ENCODE data around the gene RAPGEF3. TPM values are rescaled to one million over a fixed set of nuclear protein-coding genes. Genes with fewer than 3 reads are reported as not detected.
A peak's percentile ranks its signal among the peaks of the same experiment; 100 is the strongest.

RAPGEF3 gene, protein sequence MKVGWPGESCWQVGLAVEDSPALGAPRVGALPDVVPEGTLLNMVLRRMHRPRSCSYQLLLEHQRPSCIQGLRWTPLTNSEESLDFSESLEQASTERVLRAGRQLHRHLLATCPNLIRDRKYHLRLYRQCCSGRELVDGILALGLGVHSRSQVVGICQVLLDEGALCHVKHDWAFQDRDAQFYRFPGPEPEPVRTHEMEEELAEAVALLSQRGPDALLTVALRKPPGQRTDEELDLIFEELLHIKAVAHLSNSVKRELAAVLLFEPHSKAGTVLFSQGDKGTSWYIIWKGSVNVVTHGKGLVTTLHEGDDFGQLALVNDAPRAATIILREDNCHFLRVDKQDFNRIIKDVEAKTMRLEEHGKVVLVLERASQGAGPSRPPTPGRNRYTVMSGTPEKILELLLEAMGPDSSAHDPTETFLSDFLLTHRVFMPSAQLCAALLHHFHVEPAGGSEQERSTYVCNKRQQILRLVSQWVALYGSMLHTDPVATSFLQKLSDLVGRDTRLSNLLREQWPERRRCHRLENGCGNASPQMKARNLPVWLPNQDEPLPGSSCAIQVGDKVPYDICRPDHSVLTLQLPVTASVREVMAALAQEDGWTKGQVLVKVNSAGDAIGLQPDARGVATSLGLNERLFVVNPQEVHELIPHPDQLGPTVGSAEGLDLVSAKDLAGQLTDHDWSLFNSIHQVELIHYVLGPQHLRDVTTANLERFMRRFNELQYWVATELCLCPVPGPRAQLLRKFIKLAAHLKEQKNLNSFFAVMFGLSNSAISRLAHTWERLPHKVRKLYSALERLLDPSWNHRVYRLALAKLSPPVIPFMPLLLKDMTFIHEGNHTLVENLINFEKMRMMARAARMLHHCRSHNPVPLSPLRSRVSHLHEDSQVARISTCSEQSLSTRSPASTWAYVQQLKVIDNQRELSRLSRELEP
- total RNA-seq, result 34.4 and 125 TPM in 2 replicates

GRCh38 chr12:47758834-47759690, at the start of gene RAPGEF3:
Gene RAPGEF3 (minus strand): TSS chr12:47758880. CDS start chr12:47758556, 324 bp downstream.
- peak; percentile 74 for DNase-seq (ENCODE audit: low read depth)

DNA sequence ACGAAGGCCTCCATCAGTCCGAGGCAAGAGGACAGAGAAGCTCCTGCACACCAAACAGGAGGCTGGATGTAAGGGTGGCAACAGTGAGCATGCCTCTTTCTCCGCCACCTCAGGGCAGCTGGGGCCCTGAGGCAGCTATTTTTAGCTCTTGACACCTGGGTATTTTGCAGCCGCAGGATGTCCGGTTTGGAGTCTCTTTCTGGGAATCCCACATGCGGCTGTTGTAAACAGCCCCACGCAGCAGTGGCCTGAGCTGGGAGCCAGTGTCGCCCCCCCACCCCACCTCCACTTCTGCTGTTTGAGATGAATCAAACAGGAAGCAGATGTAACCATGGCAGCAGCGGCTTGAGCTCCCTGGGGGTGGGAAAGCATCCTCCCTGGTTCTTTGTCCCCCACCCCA, 49.4 kb upstream of the RAPGEF3 start:
- DNase-seq (ENCODE audit: low read depth), result no peak

- no peak for DNase-seq (ENCODE audit: low read depth)
These were observed 48.7 kb upstream of the RAPGEF3 start for GRCh38 chr12:47807338-47807737.

DNA sequence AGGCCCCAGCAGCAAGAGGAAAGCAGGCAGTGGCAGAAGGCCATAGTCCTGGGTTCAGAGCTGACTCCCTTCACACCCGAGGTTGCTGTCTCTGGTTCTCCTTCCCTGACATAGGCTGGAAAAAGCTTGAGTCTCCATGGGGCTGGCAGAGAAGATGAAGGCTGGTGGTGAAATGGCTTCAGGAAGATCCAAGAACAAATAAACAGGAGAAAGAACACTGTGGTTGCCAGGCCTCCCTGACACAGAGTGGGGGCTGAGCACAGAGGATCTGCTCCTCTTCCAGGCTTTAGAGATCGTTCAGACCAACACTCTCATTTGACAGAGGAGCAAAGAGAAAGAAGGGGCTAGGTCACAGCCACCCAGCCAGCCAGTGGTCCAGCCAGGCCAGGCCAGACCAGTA, 46.7 kb upstream of the RAPGEF3 start:
- no peak for DNase-seq (ENCODE audit: low read depth)

DNA sequence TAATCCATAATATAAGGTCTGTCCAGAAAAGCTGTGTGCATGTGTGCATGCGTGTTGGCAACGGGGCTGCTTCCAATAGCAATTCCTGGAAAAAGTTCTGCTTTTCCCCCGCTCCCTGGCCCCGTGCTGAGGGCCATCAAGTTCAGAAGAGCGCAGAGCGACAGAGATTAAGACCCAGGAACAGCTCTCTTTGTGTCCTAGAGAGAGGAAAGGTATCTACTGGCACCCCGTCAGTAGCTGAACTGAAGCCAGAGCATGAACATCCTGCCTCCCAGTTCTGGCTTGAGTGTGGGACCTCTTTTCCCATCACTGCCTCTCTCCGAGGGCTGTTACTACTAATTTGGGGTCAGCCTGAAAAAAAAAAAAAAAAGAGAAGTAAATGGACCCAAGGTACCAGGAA, 45.5 kb upstream of the RAPGEF3 start:
- no peak for DNase-seq (ENCODE audit: low read depth)

- DNase-seq (ENCODE audit: low read depth), result no peak
These were observed 44.7 kb upstream of the RAPGEF3 start for GRCh38 chr12:47803191-47803875.

GRCh38 chr12:47802312-47802711, 43.6 kb upstream of the RAPGEF3 start:
- no peak for DNase-seq (ENCODE audit: low read depth)

DNA sequence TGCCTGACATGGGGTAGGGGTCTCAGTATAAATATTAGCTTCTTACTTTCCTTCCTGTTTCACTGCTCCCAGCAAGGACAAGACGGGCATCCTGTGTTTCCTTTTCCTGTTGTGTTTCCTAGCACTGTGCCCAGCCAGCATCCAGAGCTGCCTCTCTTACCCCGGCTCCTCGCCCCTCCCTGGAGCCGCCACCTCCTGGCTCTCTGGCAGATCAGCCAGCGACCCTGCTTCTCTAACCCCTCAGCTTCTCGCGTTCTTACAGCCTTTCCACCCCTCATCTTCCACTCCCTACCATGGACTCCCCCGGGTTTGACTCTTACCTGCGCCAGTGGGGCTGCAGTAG, 43.2 kb upstream of the RAPGEF3 start:
- no peak for DNase-seq (ENCODE audit: low read depth)

GRCh38 chr12:47801170-47801903, 42.7 kb upstream of the RAPGEF3 start:
- peak; percentile 95 for DNase-seq (ENCODE audit: low read depth)

DNA sequence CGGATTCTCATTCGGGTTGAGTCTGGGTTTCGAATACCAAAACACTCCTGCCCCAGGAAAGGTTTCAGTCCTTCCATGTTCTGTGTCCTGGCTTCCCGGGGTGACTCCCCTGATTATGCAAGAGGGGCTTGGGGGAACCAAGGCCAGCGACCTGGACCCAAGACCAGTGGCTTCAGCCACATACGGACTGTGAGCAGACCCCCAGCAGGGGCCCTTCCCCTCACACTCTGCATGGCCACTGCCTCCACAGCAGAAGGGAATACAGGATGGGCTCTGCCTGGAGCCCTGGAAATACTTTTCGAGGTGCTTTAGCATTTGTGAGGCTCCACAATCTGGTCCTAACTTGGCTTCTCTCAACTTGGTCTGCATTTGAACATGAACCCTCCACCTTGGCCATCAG, 41.9 kb upstream of the RAPGEF3 start:
- no peak for DNase-seq (ENCODE audit: low read depth)

GRCh38 chr12:47799357-47799955, 40.8 kb upstream of the RAPGEF3 start:
- DNase-seq (ENCODE audit: low read depth), result no peak

GRCh38 chr12:47798382-47798948, 39.8 kb upstream of the RAPGEF3 start:
- no peak for DNase-seq (ENCODE audit: low read depth)

DNA sequence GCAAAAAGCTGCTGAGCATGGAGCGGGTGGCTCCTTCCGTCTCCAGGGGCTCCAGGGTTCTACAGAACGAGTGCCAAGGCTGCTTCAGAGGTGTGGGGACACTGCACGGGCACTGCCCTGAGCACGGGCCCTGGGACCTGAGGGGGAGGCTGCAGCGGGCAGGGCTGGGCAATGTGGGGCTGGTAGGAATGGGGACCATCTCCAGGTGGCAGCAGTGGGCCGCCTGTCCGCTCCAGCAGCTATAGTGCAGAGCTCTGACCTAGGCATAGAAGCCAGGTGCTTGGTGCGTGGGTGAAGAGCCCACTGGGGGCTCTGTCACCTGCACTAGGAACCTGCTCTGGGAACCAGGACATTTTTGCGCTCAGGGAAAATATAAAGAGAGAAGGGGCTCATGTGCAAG, 38.8 kb upstream of the RAPGEF3 start:
- DNase-seq (ENCODE audit: low read depth), result no peak

DNA sequence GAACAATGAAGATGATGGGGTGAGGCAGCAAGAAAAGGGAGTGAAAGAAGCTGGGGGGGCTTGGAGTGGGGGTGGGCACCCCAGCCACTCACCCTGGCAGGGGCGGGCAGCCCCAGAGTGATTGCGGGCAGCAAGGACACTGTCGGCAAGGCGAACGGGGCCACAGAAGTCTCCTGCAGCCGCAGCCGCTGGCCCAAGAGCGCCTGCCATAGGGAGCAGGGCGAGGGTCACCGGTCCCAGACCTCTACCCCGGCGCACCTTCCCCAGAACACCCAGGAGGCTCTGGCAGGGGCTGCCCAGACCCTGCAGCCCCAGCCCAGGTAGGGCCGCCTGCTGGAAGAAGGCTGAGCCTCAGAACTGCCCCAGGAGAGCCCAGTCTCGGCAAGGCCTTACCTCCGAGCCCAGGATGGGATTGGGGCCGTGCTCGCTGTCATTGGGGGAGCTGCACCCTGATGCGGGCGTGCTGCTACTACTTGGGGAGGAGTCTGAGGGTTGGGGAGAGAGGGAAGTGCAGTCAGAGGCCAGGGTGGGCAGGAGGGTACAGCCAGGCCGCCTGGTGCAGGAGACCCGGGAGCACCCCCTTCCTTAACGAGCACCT, 37.2 kb upstream of the RAPGEF3 start:
- no peak for DNase-seq (ENCODE audit: low read depth)

- DNase-seq (ENCODE audit: low read depth), result no peak
These were observed 36.6 kb upstream of the RAPGEF3 start for GRCh38 chr12:47795121-47795813.

GRCh38 chr12:47794679-47795078, 36.0 kb upstream of the RAPGEF3 start:
- no peak for DNase-seq (ENCODE audit: low read depth)

DNA sequence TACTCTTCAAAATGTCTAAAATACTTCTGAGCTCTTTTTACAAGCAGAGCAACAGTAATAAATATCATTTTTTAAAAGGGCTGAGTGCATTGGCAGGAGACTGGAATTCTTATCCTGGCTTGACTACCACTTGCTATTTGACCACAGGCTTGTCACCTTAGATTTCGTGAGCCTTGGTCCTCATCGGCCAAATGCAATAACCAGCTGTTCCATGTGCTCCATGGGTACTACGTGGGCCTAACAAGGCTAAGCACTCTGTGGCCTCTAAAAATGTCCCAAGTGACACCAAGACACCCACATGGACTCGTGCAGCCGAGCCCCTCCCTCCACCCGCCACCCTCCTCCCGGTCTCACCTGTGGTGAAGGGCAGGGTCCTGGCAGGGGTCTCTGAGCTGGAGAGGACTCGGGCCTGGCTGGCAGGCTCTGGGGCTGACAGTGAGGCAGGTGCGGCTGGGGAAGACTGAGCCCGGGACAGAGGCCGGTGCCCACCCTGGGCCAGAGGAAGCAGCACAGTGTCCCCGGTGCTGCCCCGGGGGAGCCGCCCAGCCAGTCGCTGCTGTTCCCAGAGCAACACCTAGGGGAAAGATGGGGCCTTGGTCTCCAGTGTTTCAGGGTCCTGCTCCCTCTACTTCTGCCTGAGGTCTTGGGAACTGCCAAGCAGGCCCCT, 34.5 kb upstream of the RAPGEF3 start:
- DNase-seq (ENCODE audit: low read depth), result no peak

GRCh38 chr12:47791874-47792273, 33.2 kb upstream of the RAPGEF3 start:
- DNase-seq (ENCODE audit: low read depth), result no peak
